GOT3 (cell line): ENCODE data around the gene NPR1.
A peak's percentile ranks its signal among the peaks of the same experiment; 100 is the strongest.
"Not testable (repeated sequence)": the region's sequence is repeated elsewhere in the genome, so short reads cannot be mapped to it uniquely, and the experiment has no call there.

Source experiments
- DNase-seq: peaks from one replicate; lab custom pipeline; 2025; ENCODE audit warnings: mixed read lengths; lab: John Stamatoyannopoulos, UW

The NPR1 gene

GRCh38 chr1:153649863-153650235, 28.6 kb upstream of the NPR1 start:
- no peak for DNase-seq

GRCh38 chr1:153651771-153652170, 26.7 kb upstream of the NPR1 start:
- DNase-seq: no peak

- DNase-seq: no peak
Observed at GRCh38 chr1:153652805-153653500, 25.5 kb upstream of the NPR1 start.

- no peak for DNase-seq
Observed at GRCh38 chr1:153655333-153655732, 23.2 kb upstream of the NPR1 start.

- peak; percentile 71 for DNase-seq
Observed at GRCh38 chr1:153658400-153659174, 19.9 kb upstream of the NPR1 start, which contains the start of gene SNAPIN. TSS of gene SNAPIN (plus strand) at chr1:153658703. CDS start at chr1:153658744, 41 bp downstream.

GRCh38 chr1:153659175-153659534, 19.3 kb upstream of the NPR1 start:
- no peak for DNase-seq

- no peak for DNase-seq
Observed at GRCh38 chr1:153659656-153660055, 18.8 kb upstream of the NPR1 start.

- no peak for DNase-seq
Observed at GRCh38 chr1:153661111-153661708, 17.3 kb upstream of the NPR1 start.

GRCh38 chr1:153662269-153662668, 16.2 kb upstream of the NPR1 start:
- no peak for DNase-seq

- DNase-seq: no peak
Observed at GRCh38 chr1:153663211-153663610, 15.3 kb upstream of the NPR1 start.

GRCh38 chr1:153667439-153667838, 11.0 kb upstream of the NPR1 start:
- DNase-seq: no peak

GRCh38 chr1:153668672-153669071, 9.8 kb upstream of the NPR1 start:
- DNase-seq: not testable (repeated sequence)

- DNase-seq: no peak
Observed at GRCh38 chr1:153669606-153670005, 8.9 kb upstream of the NPR1 start.

GRCh38 chr1:153670257-153670858, 8.1 kb upstream of the NPR1 start:
- DNase-seq: no peak

- DNase-seq: peak; percentile 87
Observed at GRCh38 chr1:153670859-153671627, 7.4 kb upstream of the NPR1 start, which contains the start of gene ILF2. TSS of gene ILF2 (minus strand) at chr1:153670993. CDS start at chr1:153670922, 71 bp downstream.

GRCh38 chr1:153671628-153672353, 6.7 kb upstream of the NPR1 start:
- not testable (repeated sequence) for DNase-seq

GRCh38 chr1:153673511-153673910, 5.0 kb upstream of the NPR1 start:
- no peak for DNase-seq

GRCh38 chr1:153677718-153678518, 570 bp upstream of the NPR1 start:
- no peak for DNase-seq

- DNase-seq: no peak
Observed at GRCh38 chr1:153679337-153680119, 1.0 kb downstream of the NPR1 start.

GRCh38 chr1:153680120-153680403, 1.6 kb downstream of the NPR1 start:
- no peak for DNase-seq
